Thoracic aorta (tissue), 2 donors: ENCODE results near the gene TCF15. TPM values are rescaled to one million over a fixed set of nuclear protein-coding genes. Genes with fewer than 3 reads are reported as not detected.

ENCODE experiments used
- ATAC-seq: fragments of 150-250 bp; one replicate; pipeline ENCODE4 v1.8.0; 2017; ENCODE audit warnings: low read depth; ENCODE audit not compliant: insufficient number of reproducible peaks, low FRiP score
- DNase-seq: peaks from one replicate; pipeline ENCODE4 v3.0.0-alpha.2; 2020; ENCODE audit warnings: low spot score
- H3K27ac ChIP-seq, 2 donors: fragments of 200-600 bp; sonication (generic); 1 replicate in 1 of 2; 2 replicates in 1 of 2; pipeline ENCODE4 v1.5.1; 2016; ENCODE audit warnings: mild to moderate bottlenecking in 2 of 2, moderate library complexity in 2 of 2
- H3K27me3 ChIP-seq: fragments of 200-600 bp; sonication (generic); replicated peaks from 2 replicates; pipeline ENCODE4 v1.6.0; 2016; ENCODE audit warnings: mild to moderate bottlenecking; ENCODE audit not compliant: insufficient read depth
- H3K36me3 ChIP-seq: fragments of 200-600 bp; sonication (generic); one replicate; pipeline ENCODE4 v1.5.1; 2016
- H3K4me1 ChIP-seq, 2 donors: fragments of 200-600 bp; sonication (generic); 1 replicate in 1 of 2; 2 replicates in 1 of 2; pipeline versions ENCODE4 v1.5.1 to v1.6.0; 2016; ENCODE audit warnings: low read depth in 2 of 2, mild to moderate bottlenecking in 1 of 2; ENCODE audit not compliant: control insufficient read depth in 1 of 2
- H3K4me3 ChIP-seq: fragments of 200-600 bp; sonication (generic); 2 replicates; pipeline ENCODE4 v1.5.1; 2016; ENCODE audit warnings: mild to moderate bottlenecking
- H3K9me3 ChIP-seq: fragments of 200-600 bp; sonication (generic); 2 replicates; pipeline ENCODE4 v1.5.1; 2016
- CTCF ChIP-seq: fragments of 200-600 bp; sonication (generic); IDR thresholded peaks from one replicate; pipeline ENCODE4 v1.5.1; 2019; ENCODE audit warnings: antibody characterized with exemption
- total RNA-seq, 2 donors: library from RNA; depleted of rRNA; stranded (reverse); fragments of >200 nt; gene quantifications; one replicate each; pipeline versions ENCODE4 v1.1.0 to v1.2.3, GENCODE V29; 2016

The TCF15 gene
- total RNA-seq, 2 donors from 2014 or later: not detected

- no peaks in the 10 kb centered on the region for H3K9me3 ChIP-seq
- ATAC-seq (no peak), DNase-seq (no peak)
- no peaks in the 10 kb centered on the region for H3K27me3 ChIP-seq
- H3K27ac ChIP-seq: peak overlapping the region; percentile 69 to 78
- peaks cover 6 to 29% of the 10 kb centered on the region in 2 donors for H3K4me1 ChIP-seq
- H3K36me3 ChIP-seq: peaks cover 24% of the 10 kb centered on the region
- H3K4me3 ChIP-seq: peak overlapping the region; percentile 85
- TF ChIP-seq CTCF: no peak
Observed at GRCh38 chr20:651713-652614, 41.9 kb upstream of the TCF15 start.

- H3K4me1 ChIP-seq: peaks cover 6 to 29% of the 10 kb centered on the region in 2 donors
- TF ChIP-seq CTCF: no peak
- H3K4me3 ChIP-seq: no peak overlapping the region
- no peaks in the 10 kb centered on the region for H3K9me3 ChIP-seq
- H3K36me3 ChIP-seq: peaks cover 24% of the 10 kb centered on the region
- ATAC-seq (no peak), DNase-seq (no peak)
- no peaks in the 10 kb centered on the region for H3K27me3 ChIP-seq
- H3K27ac ChIP-seq: no peak overlapping the region
Observed at GRCh38 chr20:650954-651353, 40.8 kb upstream of the TCF15 start.

- H3K27ac ChIP-seq: no peak overlapping the region
- peaks cover 24% of the 10 kb centered on the region for H3K36me3 ChIP-seq
- H3K27me3 ChIP-seq: no peaks in the 10 kb centered on the region
- H3K4me1 ChIP-seq: peaks cover 6 to 29% of the 10 kb centered on the region in 2 donors
- DNase-seq (no peak), ATAC-seq (no peak)
- H3K9me3 ChIP-seq: no peaks in the 10 kb centered on the region
- no peak for TF ChIP-seq CTCF
- no peak overlapping the region for H3K4me3 ChIP-seq
Observed at GRCh38 chr20:650281-650680, 40.2 kb upstream of the TCF15 start.

- no peak overlapping the region for H3K27ac ChIP-seq
- no peak for TF ChIP-seq CTCF
- DNase-seq: no peak
Observed at GRCh38 chr20:647479-648019, 37.4 kb upstream of the TCF15 start.

GRCh38 chr20:646868-647233, 36.7 kb upstream of the TCF15 start:
- Histone ChIP-seq H3K36me3 (peaks cover 24% of the 10 kb centered on the region), H3K27me3 (no peaks in the 10 kb centered on the region), H3K27ac (no peak overlapping the region), H3K4me1 (peaks cover 0 to 11% of the 10 kb centered on the region in 2 donors), H3K4me3 (no peak overlapping the region), H3K9me3 (no peaks in the 10 kb centered on the region)
- ATAC-seq (no peak), DNase-seq (no peak)
- no peak for TF ChIP-seq CTCF

More at GRCh38 chr20:647479-648019, 37.4 kb upstream of the TCF15 start:
- Histone ChIP-seq H3K27me3 (no peaks in the 10 kb centered on the region), H3K36me3 (peaks cover 24% of the 10 kb centered on the region), H3K4me3 (no peak overlapping the region), H3K4me1 (peaks cover 2 to 15% of the 10 kb centered on the region in 2 donors), H3K9me3 (no peaks in the 10 kb centered on the region)
- no peak for ATAC-seq
